H1 (cell line): ENCODE measurements around the gene KCNT1. TPM values are rescaled to one million over a fixed set of nuclear protein-coding genes. Genes with fewer than 3 reads are reported as not detected.

ENCODE experiments used
- CTCF ChIA-PET: fragments of 300-600 bp; sonication (Branson Sonifier 250); formaldehyde crosslinking; loops from one replicate; lab custom pipeline; 2021; ENCODE audit not compliant: partially characterized antibody; lab: Charles Lee
- POLR2A ChIA-PET: fragments of 300-600 bp; sonication (Branson Sonifier 250); formaldehyde crosslinking; loops from one replicate; lab custom pipeline; 2021; ENCODE audit warnings: inconsistent platforms; ENCODE audit not compliant: partially characterized antibody; lab: Charles Lee
- DNase-seq, 2 experiments: peaks; one replicate each; pipeline versions ENCODE4 v3.0.0 to v3.0.0-alpha.2; 2010 to 2022; ENCODE audit warnings: low spot score in 2 of 2, low read depth in 1 of 2, mixed read lengths in 1 of 2
- FAIRE-seq: peaks from 2 replicates; lab custom pipeline; 2011; peaks lifted over from hg19 to GRCh38; lab: Jason Lieb, UNC
- H2AFZ ChIP-seq: 2 replicates; pipeline ENCODE4 v1.8.1; 2012; ENCODE audit warnings: low read length, inconsistent platforms
- H2AK5ac ChIP-seq: 2 replicates; pipeline ENCODE4 v1.6.1; 2013; ENCODE audit warnings: low read depth, low read length
- H2BK120ac ChIP-seq: replicated peaks from 2 replicates; pipeline ENCODE3; 2013; ENCODE audit warnings: low read depth, low read length, inconsistent platforms
- H2BK12ac ChIP-seq: 2 replicates; pipeline ENCODE4 v1.6.1; 2013; ENCODE audit warnings: low read depth, low read length
- H2BK15ac ChIP-seq: 2 replicates; pipeline ENCODE4 v1.6.1; 2013; ENCODE audit warnings: low read length
- H2BK20ac ChIP-seq: 2 replicates; pipeline ENCODE4 v1.6.1; 2013; ENCODE audit warnings: low read length
- H2BK5ac ChIP-seq: 2 replicates; pipeline ENCODE4 v1.6.1; 2013; ENCODE audit warnings: low read depth, low read length
- H3K14ac ChIP-seq: 2 replicates; pipeline ENCODE4 v1.6.1; 2013; ENCODE audit warnings: inconsistent platforms; ENCODE audit not compliant: insufficient read length
- H3K18ac ChIP-seq: 2 replicates; pipeline ENCODE4 v1.6.1; 2013; ENCODE audit warnings: low read length; ENCODE audit errors: extremely low read depth
- H3K23ac ChIP-seq: 2 replicates; pipeline ENCODE4 v1.6.1; 2013; ENCODE audit warnings: inconsistent platforms; ENCODE audit not compliant: insufficient read length
- H3K23me2 ChIP-seq: 2 replicates; pipeline ENCODE4 v1.6.1; 2013; ENCODE audit warnings: low read depth, low read length
- H3K27ac ChIP-seq: 2 replicates; pipeline ENCODE4 v1.6.1; 2011; ENCODE audit warnings: low read depth, low read length, inconsistent platforms
- H3K27me3 ChIP-seq, 4 experiments: replicated peaks in 1 of 4; 1 replicate in 1 of 4; 2 replicates in 3 of 4; pipeline versions ENCODE4 v1.6.1 to v1.8.1; 2011 to 2013; ENCODE audit warnings: low read length in 3 of 4, mild to moderate bottlenecking in 3 of 4, inconsistent platforms in 2 of 4, mixed read lengths in 2 of 4, moderate library complexity in 1 of 4; ENCODE audit not compliant: control insufficient read depth in 3 of 4, insufficient read depth in 3 of 4; ENCODE audit errors: extremely low read depth in 1 of 4
- H3K36me3 ChIP-seq, 4 experiments: 2 replicates each; pipeline versions ENCODE4 v1.6.1 to v1.8.1; 2011 to 2013; ENCODE audit warnings: mild to moderate bottlenecking in 4 of 4, low read length in 3 of 4, moderate library complexity in 2 of 4, control low read depth in 1 of 4, inconsistent platforms in 1 of 4; ENCODE audit not compliant: insufficient read depth in 4 of 4, control insufficient read depth in 2 of 4
- H3K4ac ChIP-seq: replicated peaks from 2 replicates; pipeline ENCODE3; 2013; ENCODE audit warnings: low read length, low read depth, mixed read lengths, inconsistent platforms; ENCODE audit not compliant: insufficient read length
- H3K4me1 ChIP-seq, 4 experiments: replicated peaks in 1 of 4; 1 replicate in 1 of 4; 2 replicates in 3 of 4; pipeline versions ENCODE4 v1.6.1 to v1.8.1; 2011 to 2013; ENCODE audit warnings: low read length in 3 of 4, inconsistent platforms in 2 of 4, mixed read lengths in 1 of 4; ENCODE audit not compliant: insufficient read depth in 4 of 4, control insufficient read depth in 3 of 4
- H3K4me2 ChIP-seq, 2 experiments: 2 replicates each; pipeline versions ENCODE4 v1.6.1 to v1.8.1; 2011 to 2013; ENCODE audit warnings: low read depth in 2 of 2, low read length in 2 of 2, control low read depth in 1 of 2, inconsistent platforms in 1 of 2, mild to moderate bottlenecking in 1 of 2; ENCODE audit not compliant: insufficient read depth in 1 of 2
- H3K4me3 ChIP-seq, 4 experiments: fragments of 200-600, 300-600 bp in 1 of 4; sonication (generic), shearing (Covaris generic), sonication (Bioruptor Twin) in 1 of 4; 2 replicates each; pipeline versions ENCODE4 v1.5.1 to v1.8.1; 2011 to 2016; ENCODE audit warnings: low read length in 4 of 4, low read depth in 3 of 4, control low read depth in 2 of 4, inconsistent platforms in 2 of 4, mild to moderate bottlenecking in 2 of 4, mixed read lengths in 1 of 4, moderate library complexity in 1 of 4; ENCODE audit not compliant: insufficient read depth in 2 of 4; ENCODE audit errors: extremely low read depth in 1 of 4
- H3K56ac ChIP-seq: replicated peaks from 2 replicates; pipeline ENCODE3; 2013; ENCODE audit warnings: low read depth, mild to moderate bottlenecking, mixed read lengths, low read length, inconsistent platforms; ENCODE audit not compliant: insufficient read length
- H3K79me1 ChIP-seq: 2 replicates; pipeline ENCODE4 v1.6.1; 2013; ENCODE audit warnings: low read depth, low read length, control low read depth
- H3K79me2 ChIP-seq, 2 experiments: 2 replicates each; pipeline versions ENCODE4 v1.6.1 to v1.8.1; 2012 to 2013; ENCODE audit warnings: low read length in 2 of 2, mild to moderate bottlenecking in 2 of 2, inconsistent platforms in 1 of 2; ENCODE audit not compliant: insufficient read depth in 2 of 2, control insufficient read depth in 1 of 2
- H3K9ac ChIP-seq, 4 experiments: replicated peaks in 1 of 4; 1 replicate in 1 of 4; 2 replicates in 3 of 4; pipeline versions ENCODE4 v1.6.1 to v1.8.1; 2011 to 2013; ENCODE audit warnings: low read depth in 3 of 4, low read length in 3 of 4, control low read depth in 2 of 4, mild to moderate bottlenecking in 2 of 4, moderate library complexity in 2 of 4, inconsistent platforms in 1 of 4; ENCODE audit errors: extremely low read depth in 1 of 4
- H3K9me3 ChIP-seq, 2 experiments: 2 replicates each; pipeline versions ENCODE4 v1.6.1 to v1.8.1; 2012 to 2013; ENCODE audit warnings: mild to moderate bottlenecking in 2 of 2, moderate library complexity in 2 of 2, control low read depth in 1 of 2, inconsistent platforms in 1 of 2, low read depth in 1 of 2, low read length in 1 of 2, mixed read lengths in 1 of 2; ENCODE audit not compliant: insufficient read depth in 2 of 2
- H4K20me1 ChIP-seq, 2 experiments: replicated peaks in 1 of 2; 2 replicates each; pipeline versions ENCODE3 to v1.8.1; 2011 to 2013; ENCODE audit warnings: inconsistent platforms in 2 of 2, low read length in 2 of 2, mild to moderate bottlenecking in 1 of 2; ENCODE audit not compliant: insufficient read depth in 2 of 2, control insufficient read depth in 1 of 2
- H4K5ac ChIP-seq: 2 replicates; pipeline ENCODE4 v1.6.1; 2013; ENCODE audit warnings: low read length, low read depth, mixed read lengths, inconsistent platforms; ENCODE audit not compliant: insufficient read length
- H4K8ac ChIP-seq: 2 replicates; pipeline ENCODE4 v1.8.0; 2013; ENCODE audit warnings: mild to moderate bottlenecking, moderate library complexity, low read length, inconsistent platforms; ENCODE audit not compliant: insufficient read depth; ENCODE audit errors: extremely low read depth
- H4K91ac ChIP-seq: replicated peaks from 2 replicates; pipeline ENCODE3; 2013; ENCODE audit warnings: low read length, mixed read lengths, inconsistent platforms; ENCODE audit not compliant: insufficient read length
- CHD2 ChIP-seq: IDR thresholded peaks from 2 replicates; pipeline ENCODE4 v1.6.1; 2012; ENCODE audit warnings: low read length, improper control_type of control experiment
- CTBP2 ChIP-seq: IDR thresholded peaks from 2 replicates; pipeline ENCODE4 v1.7.0; 2011; ENCODE audit warnings: borderline replicate concordance, mild to moderate bottlenecking, moderate library complexity, mixed read lengths, low read length; ENCODE audit not compliant: insufficient read depth, insufficient read length
- EGR1 ChIP-seq: IDR thresholded peaks from 2 replicates; pipeline ENCODE4 v1.6.1; 2011; ENCODE audit warnings: low read depth, low read length, borderline replicate concordance
- EP300 ChIP-seq, 2 experiments: IDR thresholded peaks; 1 replicate in 1 of 2; 2 replicates in 1 of 2; pipeline ENCODE4 v1.6.1; 2011 to 2012; ENCODE audit warnings: low read depth in 2 of 2, low read length in 2 of 2, mild to moderate bottlenecking in 2 of 2, borderline replicate concordance in 1 of 2, inconsistent platforms in 1 of 2, moderate library complexity in 1 of 2
- RAD21 ChIP-seq, 2 experiments: IDR thresholded peaks in 1 of 2; conservative IDR thresholded peaks in 1 of 2; 2 replicates each; pipeline ENCODE4 v1.6.1; 2011; ENCODE audit warnings: low read depth in 2 of 2, low read length in 2 of 2, improper control_type of control experiment in 1 of 2, inconsistent platforms in 1 of 2, mild to moderate bottlenecking in 1 of 2, moderate library complexity in 1 of 2
- SAP30 ChIP-seq: fragments of 300-600 bp; sonication (generic); IDR thresholded peaks from 2 replicates; pipeline ENCODE4 v1.7.1; 2012; ENCODE audit warnings: low read length, moderate library complexity, mild to moderate bottlenecking, inconsistent platforms; ENCODE audit not compliant: insufficient read depth, insufficient replicate concordance
- SP1 ChIP-seq: IDR thresholded peaks from 2 replicates; pipeline ENCODE4 v1.6.1; 2011; ENCODE audit warnings: low read depth, low read length
- SUZ12 ChIP-seq: fragments of 200-600 bp; sonication (generic); IDR thresholded peaks from 2 replicates; pipeline ENCODE4 v1.6.1; 2012; ENCODE audit warnings: mild to moderate bottlenecking, inconsistent platforms, low read length, moderate library complexity, mixed read lengths
- TAF1 ChIP-seq: IDR thresholded peaks from 2 replicates; pipeline ENCODE4 v1.6.1; 2011; ENCODE audit warnings: mild to moderate bottlenecking, low read depth, low read length
- TBP ChIP-seq: IDR thresholded peaks from 2 replicates; pipeline ENCODE4 v1.6.1; 2011; ENCODE audit warnings: low read depth, low read length, improper control_type of control experiment
- WGBS, 2 experiments: shearing (Covaris generic) in 1 of 2; methylation state at CpG; one replicate each; pipeline versions ENCODE4 v1.1.6 to v1.1.7; 2013 to 2015; ENCODE audit warnings: low lambda C conversion rate in 2 of 2, mixed read lengths in 2 of 2, inconsistent platforms in 1 of 2, low coverage in 1 of 2, missing lambda C conversion rate in 1 of 2; ENCODE audit not compliant: insufficient replicate concordance in 2 of 2, insufficient coverage in 1 of 2, insufficient read length in 1 of 2; ENCODE audit errors: extremely low coverage in 1 of 2, missing lambda C conversion rate in 1 of 2; 5-methylcytosine and 5-hydroxymethylcytosine counted together
- polyA plus RNA-seq, 7 experiments: library from polyadenylated mRNA; depleted of rRNA in 3 of 7; stranded (reverse) in 5 of 7; unstranded in 2 of 7; fragments of >200 nt in 5 of 7; fragments of 200-250 nt in 2 of 7; gene quantifications; 1 replicate in 5 of 7; 2 replicates in 1 of 7; 4 replicates in 1 of 7; pipeline versions ENCODE4 v1.2.1 to v1.2.3, GENCODE V29; 2011 to 2013; ENCODE audit warnings: missing spikeins in 2 of 7, mixed read lengths in 2 of 7
- total RNA-seq: library from RNA; stranded (reverse); fragmentation: NEBNext Ultra II Directional; extraction: Animal tissue kit (Norgen Biotek cat#: 25700); gene quantifications from 2 replicates; pipeline ENCODE4 v1.2.1, GENCODE V29; 2021
- TF ChIP-seq, protein P1 (sequence below): IDR thresholded peaks from 2 replicates; pipeline ENCODE4 v1.6.1; 2012; ENCODE audit warnings: inconsistent platforms
- TF ChIP-seq, protein P2 (sequence below): IDR thresholded peaks from 2 replicates; pipeline ENCODE4 v1.6.1; 2011; ENCODE audit warnings: low read length, improper control_type of control experiment

The KCNT1 gene
- total and polyA plus RNA-seq, 2 of the 8 experiments (the other 6 are each of a cell fraction or from before 2014, with no cell fraction given), result 0.13 to 0.20 TPM

DNA sequence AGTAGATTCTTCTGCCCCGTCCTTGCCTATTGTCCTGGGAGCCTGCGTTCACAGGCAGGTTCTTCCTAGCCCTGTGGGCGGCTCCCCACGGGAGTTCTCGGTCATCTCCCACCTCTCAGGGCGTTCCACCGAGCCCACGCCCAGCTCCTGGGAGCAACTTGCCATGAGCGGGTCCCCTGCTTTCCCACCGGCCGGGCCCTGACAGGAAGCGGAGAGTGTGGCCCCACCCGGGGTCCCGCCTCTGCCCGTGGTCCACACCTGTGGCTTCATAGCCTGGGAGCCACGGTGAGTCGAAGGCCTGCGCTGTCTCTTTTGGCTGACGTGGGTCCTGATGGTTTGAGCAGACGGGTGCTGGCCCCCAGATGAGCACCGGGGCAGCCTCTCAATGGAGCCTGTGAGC, 43.2 kb downstream of the KCNT1 start:
- no peaks in the 10 kb centered on the region for H3K79me2 ChIP-seq
- H3K27ac ChIP-seq, result no peak overlapping the region
- no peak overlapping the region for H3K23ac ChIP-seq
- H4K20me1 ChIP-seq, result no peaks in the 10 kb centered on the region
- H2AK5ac ChIP-seq, result no peak overlapping the region
- no peaks in the 10 kb centered on the region for H3K9me3 ChIP-seq
- H3K36me3 ChIP-seq, result no peaks in the 10 kb centered on the region
- no peak overlapping the region for H2BK12ac ChIP-seq
- no peak overlapping the region for H3K14ac ChIP-seq
- no peaks in the 10 kb centered on the region for H3K27me3 ChIP-seq
- CTCF ChIA-PET, result interaction anchor here (0.9 to 1.3 kb wide), 2 partner anchors 43 to 143 kb away, joined by 3 to 5 read pairs; no protein-coding TSS in a partner anchor
- no peak for DNase-seq
- POLR2A ChIA-PET, result no interaction called here
- no peak overlapping the region for H3K56ac ChIP-seq
- no peak overlapping the region for H2BK15ac ChIP-seq
- H2BK5ac ChIP-seq, result no peak overlapping the region
- H3K79me1 ChIP-seq, result no peaks in the 10 kb centered on the region
- H2BK20ac ChIP-seq, result no peak overlapping the region
- H3K9ac ChIP-seq, result no peak overlapping the region
- H4K8ac ChIP-seq, result no peak overlapping the region
- H4K91ac ChIP-seq, result no peak overlapping the region
- no peaks in the 10 kb centered on the region; a peak in 1 of 7 replicates for H3K4me1 ChIP-seq
- no peak for FAIRE-seq
- no peaks in the 10 kb centered on the region for H3K23me2 ChIP-seq
- 90% methylated on average over 12 of the region's 21 CpGs; no CpG with 5 or more reads in 1 of the 2 experiments for WGBS, 2 experiments
- no peak overlapping the region for H2BK120ac ChIP-seq
- H3K4me3 ChIP-seq, result no peak overlapping the region
- H3K4ac ChIP-seq, result no peak overlapping the region
- no peak overlapping the region for H3K18ac ChIP-seq
- no peak overlapping the region for H2AFZ ChIP-seq
- no peak overlapping the region for H4K5ac ChIP-seq
- H3K4me2 ChIP-seq, result no peak overlapping the region
- TF ChIP-seq EP300 (IDR thresholded peaks at IDR 0.05; ENCODE audit: borderline replicate concordance in 1 of 2, low read depth in 2 of 2, low read length in 2 of 2), result no peak
- TF ChIP-seq, protein P1, sequence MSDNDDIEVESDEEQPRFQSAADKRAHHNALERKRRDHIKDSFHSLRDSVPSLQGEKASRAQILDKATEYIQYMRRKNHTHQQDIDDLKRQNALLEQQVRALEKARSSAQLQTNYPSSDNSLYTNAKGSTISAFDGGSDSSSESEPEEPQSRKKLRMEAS, result no peak
- no peak for TF ChIP-seq RAD21 (IDR thresholded peaks at IDR 0.05 in 1 of 2, conservative IDR thresholded peaks at IDR 0.05 in 1 of 2; ENCODE audit: low read depth in 2 of 2, low read length in 2 of 2)
- TF ChIP-seq CHD2, result no peak
- no peak for TF ChIP-seq SUZ12
- TF ChIP-seq EGR1, result no peak
- no peak for TF ChIP-seq TBP
- no peak for TF ChIP-seq SP1
- TF ChIP-seq TAF1, result no peak
- TF ChIP-seq SAP30, result no peak
- TF ChIP-seq, protein P2, sequence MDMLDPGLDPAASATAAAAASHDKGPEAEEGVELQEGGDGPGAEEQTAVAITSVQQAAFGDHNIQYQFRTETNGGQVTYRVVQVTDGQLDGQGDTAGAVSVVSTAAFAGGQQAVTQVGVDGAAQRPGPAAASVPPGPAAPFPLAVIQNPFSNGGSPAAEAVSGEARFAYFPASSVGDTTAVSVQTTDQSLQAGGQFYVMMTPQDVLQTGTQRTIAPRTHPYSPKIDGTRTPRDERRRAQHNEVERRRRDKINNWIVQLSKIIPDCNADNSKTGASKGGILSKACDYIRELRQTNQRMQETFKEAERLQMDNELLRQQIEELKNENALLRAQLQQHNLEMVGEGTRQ, result no peak
- TF ChIP-seq CTBP2, result no peak
